HepG2 (cell line): ENCODE results near the gene CPT1A. TPM values are rescaled to one million over a fixed set of nuclear protein-coding genes. Genes with fewer than 3 reads are reported as not detected.

Experiments used
- DNMT1 ChIP-seq: sonication (generic); formaldehyde crosslinking; IDR thresholded peaks from 2 replicates; pipeline ENCODE4 v1.5.1; 2020; ENCODE audit warnings: mild to moderate bottlenecking, missing genetic modification reagents
- ELF3 ChIP-seq: IDR thresholded peaks from 2 replicates; pipeline ENCODE4 v1.6.1; 2016; ENCODE audit warnings: missing genetic modification reagents, missing compliant biosample characterization
- GABPA ChIP-seq, 2 experiments: IDR thresholded peaks; 2 replicates each; pipeline ENCODE4 v1.6.1; 2011 to 2016; ENCODE audit warnings: low read depth in 2 of 2, low read length in 1 of 2, missing biosample characterization in 1 of 2, missing genetic modification characterization in 1 of 2
- KDM2A ChIP-seq: sonication (generic); formaldehyde crosslinking; IDR thresholded peaks from 2 replicates; pipeline ENCODE4 v1.4.0; 2020; ENCODE audit warnings: low read depth, missing genetic modification reagents, borderline replicate concordance
- KDM5B ChIP-seq: sonication (generic); formaldehyde crosslinking; IDR thresholded peaks from 2 replicates; pipeline ENCODE4 v1.4.0; 2020; ENCODE audit warnings: missing genetic modification reagents, mild to moderate bottlenecking, borderline replicate concordance
- KLF13 ChIP-seq: sonication (generic); formaldehyde crosslinking; IDR thresholded peaks from 2 replicates; pipeline ENCODE4 v1.4.0; 2020; ENCODE audit warnings: mild to moderate bottlenecking, missing genetic modification reagents
- PHF21A ChIP-seq: sonication (generic); formaldehyde crosslinking; IDR thresholded peaks from 2 replicates; pipeline ENCODE4 v1.5.0; 2020; ENCODE audit warnings: mild to moderate bottlenecking, missing genetic modification reagents
- POLR2AphosphoS5 ChIP-seq: IDR thresholded peaks from 2 replicates; pipeline ENCODE4 v1.6.1; 2012; ENCODE audit warnings: low read depth, low read length
- POLR2G ChIP-seq: fragments of 200-400 bp; formaldehyde crosslinking; IDR thresholded peaks from 2 replicates; pipeline ENCODE4 v1.6.1; 2018; ENCODE audit warnings: mild to moderate bottlenecking, low read depth, low read length, moderate library complexity
- SALL2 ChIP-seq: sonication (generic); formaldehyde crosslinking; IDR thresholded peaks from 2 replicates; pipeline ENCODE4 v1.8.1; 2023; ENCODE audit warnings: mild to moderate bottlenecking, missing genetic modification reagents, inconsistent platforms
- SP1 ChIP-seq, 2 experiments: fragments of 450-650 bp in 1 of 2; sonication (generic) in 1 of 2; formaldehyde crosslinking in 1 of 2; IDR thresholded peaks; 2 replicates each; pipeline versions ENCODE4 v1.4.0 to v1.6.1; 2016 to 2020; ENCODE audit warnings: missing genetic modification reagents in 1 of 2
- ZNF543 ChIP-seq: sonication (generic); formaldehyde crosslinking; IDR thresholded peaks from 2 replicates; pipeline ENCODE4 v1.4.0; 2020; ENCODE audit warnings: mild to moderate bottlenecking, missing genetic modification reagents
- ZNF883 ChIP-seq: sonication (generic); formaldehyde crosslinking; IDR thresholded peaks from 2 replicates; pipeline ENCODE4 v1.5.1; 2020; ENCODE audit warnings: mild to moderate bottlenecking, missing genetic modification reagents; ENCODE audit errors: not compliant biosample characterization
- polyA plus RNA-seq, 8 experiments: library from polyadenylated mRNA; depleted of rRNA in 3 of 8; stranded (reverse) in 7 of 8; unstranded in 1 of 8; fragments of >200 nt; fragmentation: Illumina TruSeq in 4 of 8; extraction: Trizol in 4 of 8; gene quantifications; 2 replicates each; pipeline versions ENCODE4 v1.2.1 to v1.2.3, GENCODE V29; 2011 to 2016; ENCODE audit warnings: low read depth in 4 of 8, missing spikeins in 1 of 8, mixed read lengths in 1 of 8; ENCODE audit not compliant: insufficient read depth in 1 of 8
- total RNA-seq, 5 experiments: library from RNA; depleted of rRNA; stranded (reverse); fragments of >200 nt; fragmentation: Illumina TruSeq; extraction: Trizol; gene quantifications; 2 replicates each; pipeline ENCODE4 v1.2.3, GENCODE V29; 2016; ENCODE audit warnings: low read depth in 1 of 5
- TF ChIP-seq, protein P1 (sequence below): sonication (generic); formaldehyde crosslinking; IDR thresholded peaks from 2 replicates; pipeline ENCODE4 v1.5.1; 2020; ENCODE audit warnings: missing genetic modification reagents, mild to moderate bottlenecking, borderline replicate concordance
- TF ChIP-seq, protein P2 (sequence below): IDR thresholded peaks from 2 replicates; pipeline ENCODE4 v1.6.1; 2016
- TF ChIP-seq, protein P3 (sequence below): sonication (generic); formaldehyde crosslinking; IDR thresholded peaks from 2 replicates; pipeline ENCODE4 v1.4.0; 2020; ENCODE audit warnings: missing genetic modification reagents, borderline replicate concordance
- TF ChIP-seq, protein P4 (sequence below): conservative IDR thresholded peaks from 2 replicates; pipeline ENCODE4 v1.6.1; 2018; ENCODE audit warnings: missing genetic modification reagents
- TF ChIP-seq, protein P5 (sequence below): sonication (generic); formaldehyde crosslinking; conservative IDR thresholded peaks from 2 replicates; pipeline ENCODE4 v1.4.0; 2020; ENCODE audit warnings: mild to moderate bottlenecking, missing genetic modification reagents, moderate library complexity

Gene CPT1A
- total and polyA plus RNA-seq, 2 of the 13 experiments (the other 11 are each of a cell fraction or from before 2014, with no cell fraction given): 7.0 to 7.1 TPM

DNA sequence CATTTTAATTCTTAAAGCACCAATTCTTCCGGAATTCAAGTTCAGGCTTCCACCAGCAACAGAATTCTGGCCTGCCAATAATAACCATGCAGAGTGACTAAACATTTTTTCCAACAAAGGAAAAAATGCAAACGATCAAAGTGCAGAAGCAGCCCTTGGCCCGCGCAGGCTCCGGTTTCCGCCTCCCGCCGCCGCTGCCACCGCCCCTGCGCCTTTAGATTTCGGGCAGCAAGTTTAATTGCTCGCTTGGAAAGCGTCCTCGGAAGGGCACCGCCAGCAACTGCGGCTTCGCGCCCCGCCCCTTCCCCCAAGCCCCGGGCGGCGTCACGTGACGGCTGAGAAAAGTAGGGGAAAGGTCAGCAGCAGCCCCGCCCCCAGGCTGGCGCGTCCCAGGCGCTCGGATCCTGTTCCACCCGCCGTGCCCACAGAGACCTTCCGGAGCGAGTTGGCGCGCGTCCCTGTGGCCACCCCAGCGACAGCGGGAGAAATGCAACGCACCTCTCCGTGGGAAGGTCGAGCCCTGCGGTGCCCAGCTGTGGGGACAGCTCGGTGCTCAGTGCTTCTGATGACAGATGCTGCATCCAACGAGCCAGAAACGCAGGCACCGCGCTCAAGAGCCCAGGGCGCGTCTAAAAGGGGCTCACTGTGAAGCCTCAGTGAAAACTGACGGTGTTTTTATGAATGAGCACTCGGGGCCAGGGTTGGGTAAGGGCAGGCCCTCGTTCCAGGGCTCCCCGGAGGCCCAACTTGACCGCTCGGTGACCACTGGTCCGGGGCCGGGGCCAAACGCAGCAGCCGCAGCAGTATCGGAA lies 2.5 kb downstream of the CPT1A start (continued):
- TF ChIP-seq, protein P1, sequence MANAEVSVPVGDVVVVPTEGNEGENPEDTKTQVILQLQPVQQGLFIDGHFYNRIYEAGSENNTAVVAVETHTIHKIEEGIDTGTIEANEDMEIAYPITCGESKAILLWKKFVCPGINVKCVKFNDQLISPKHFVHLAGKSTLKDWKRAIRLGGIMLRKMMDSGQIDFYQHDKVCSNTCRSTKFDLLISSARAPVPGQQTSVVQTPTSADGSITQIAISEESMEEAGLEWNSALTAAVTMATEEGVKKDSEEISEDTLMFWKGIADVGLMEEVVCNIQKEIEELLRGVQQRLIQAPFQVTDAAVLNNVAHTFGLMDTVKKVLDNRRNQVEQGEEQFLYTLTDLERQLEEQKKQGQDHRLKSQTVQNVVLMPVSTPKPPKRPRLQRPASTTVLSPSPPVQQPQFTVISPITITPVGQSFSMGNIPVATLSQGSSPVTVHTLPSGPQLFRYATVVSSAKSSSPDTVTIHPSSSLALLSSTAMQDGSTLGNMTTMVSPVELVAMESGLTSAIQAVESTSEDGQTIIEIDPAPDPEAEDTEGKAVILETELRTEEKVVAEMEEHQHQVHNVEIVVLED: peak; percentile 59; the same call in 1 of the 2 replicates
- 0 out of 2 replicates have a peak, but pooled peaks have one; percentile 26 for TF ChIP-seq ZNF543
- peak; percentile 69 for TF ChIP-seq ZNF883 (CRISPR knock-in tag)
- no peak for TF ChIP-seq SP1 (IDR thresholded peaks at IDR 0.05)
- peak; percentile 78 for TF ChIP-seq SP1 (CRISPR knock-in tag; IDR thresholded peaks at IDR 0.05)
- TF ChIP-seq, protein P2, sequence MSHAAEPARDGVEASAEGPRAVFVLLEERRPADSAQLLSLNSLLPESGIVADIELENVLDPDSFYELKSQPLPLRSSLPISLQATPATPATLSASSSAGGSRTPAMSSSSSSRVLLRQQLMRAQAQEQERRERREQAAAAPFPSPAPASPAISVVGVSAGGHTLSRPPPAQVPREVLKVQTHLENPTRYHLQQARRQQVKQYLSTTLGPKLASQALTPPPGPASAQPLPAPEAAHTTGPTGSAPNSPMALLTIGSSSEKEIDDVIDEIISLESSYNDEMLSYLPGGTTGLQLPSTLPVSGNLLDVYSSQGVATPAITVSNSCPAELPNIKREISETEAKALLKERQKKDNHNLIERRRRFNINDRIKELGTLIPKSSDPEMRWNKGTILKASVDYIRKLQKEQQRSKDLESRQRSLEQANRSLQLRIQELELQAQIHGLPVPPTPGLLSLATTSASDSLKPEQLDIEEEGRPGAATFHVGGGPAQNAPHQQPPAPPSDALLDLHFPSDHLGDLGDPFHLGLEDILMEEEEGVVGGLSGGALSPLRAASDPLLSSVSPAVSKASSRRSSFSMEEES (CRISPR knock-in tag): peak; percentile 79
- TF ChIP-seq, protein P3, sequence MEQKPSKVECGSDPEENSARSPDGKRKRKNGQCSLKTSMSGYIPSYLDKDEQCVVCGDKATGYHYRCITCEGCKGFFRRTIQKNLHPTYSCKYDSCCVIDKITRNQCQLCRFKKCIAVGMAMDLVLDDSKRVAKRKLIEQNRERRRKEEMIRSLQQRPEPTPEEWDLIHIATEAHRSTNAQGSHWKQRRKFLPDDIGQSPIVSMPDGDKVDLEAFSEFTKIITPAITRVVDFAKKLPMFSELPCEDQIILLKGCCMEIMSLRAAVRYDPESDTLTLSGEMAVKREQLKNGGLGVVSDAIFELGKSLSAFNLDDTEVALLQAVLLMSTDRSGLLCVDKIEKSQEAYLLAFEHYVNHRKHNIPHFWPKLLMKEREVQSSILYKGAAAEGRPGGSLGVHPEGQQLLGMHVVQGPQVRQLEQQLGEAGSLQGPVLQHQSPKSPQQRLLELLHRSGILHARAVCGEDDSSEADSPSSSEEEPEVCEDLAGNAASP (CRISPR knock-in tag): peak; percentile 77; the same call in 1 of the 2 replicates
- peak; percentile 52 for TF ChIP-seq POLR2G
- TF ChIP-seq GABPA (IDR thresholded peaks at IDR 0.05; ENCODE audit: low read depth, low read length): no peak
- TF ChIP-seq GABPA (CRISPR knock-in tag; IDR thresholded peaks at IDR 0.05; ENCODE audit: low read depth): peak; percentile 54
- TF ChIP-seq ELF3 (CRISPR knock-in tag): peak; percentile 27; the same call in 1 of the 2 replicates
- TF ChIP-seq KDM2A (CRISPR knock-in tag): peak; percentile 87
- TF ChIP-seq, protein P4, sequence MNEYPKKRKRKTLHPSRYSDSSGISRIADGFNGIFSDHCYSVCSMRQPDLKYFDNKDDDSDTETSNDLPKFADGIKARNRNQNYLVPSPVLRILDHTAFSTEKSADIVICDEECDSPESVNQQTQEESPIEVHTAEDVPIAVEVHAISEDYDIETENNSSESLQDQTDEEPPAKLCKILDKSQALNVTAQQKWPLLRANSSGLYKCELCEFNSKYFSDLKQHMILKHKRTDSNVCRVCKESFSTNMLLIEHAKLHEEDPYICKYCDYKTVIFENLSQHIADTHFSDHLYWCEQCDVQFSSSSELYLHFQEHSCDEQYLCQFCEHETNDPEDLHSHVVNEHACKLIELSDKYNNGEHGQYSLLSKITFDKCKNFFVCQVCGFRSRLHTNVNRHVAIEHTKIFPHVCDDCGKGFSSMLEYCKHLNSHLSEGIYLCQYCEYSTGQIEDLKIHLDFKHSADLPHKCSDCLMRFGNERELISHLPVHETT: 0 out of 2 replicates have a peak, but pooled peaks have one; percentile 50
- TF ChIP-seq KDM5B (CRISPR knock-in tag): peak; percentile 20; the same call in 1 of the 2 replicates
- 0 out of 2 replicates have a peak, but pooled peaks have one; percentile 50 for TF ChIP-seq KLF13 (CRISPR knock-in tag)
- 0 out of 2 replicates have a peak, but pooled peaks have one; percentile 24 for TF ChIP-seq DNMT1 (CRISPR knock-in tag)
- TF ChIP-seq SALL2 (CRISPR knock-in tag): 0 out of 2 replicates have a peak, but pooled peaks have one; percentile 45
- TF ChIP-seq POLR2AphosphoS5: peak; percentile 19; the same call in 1 of the 2 replicates
- TF ChIP-seq, protein P5, sequence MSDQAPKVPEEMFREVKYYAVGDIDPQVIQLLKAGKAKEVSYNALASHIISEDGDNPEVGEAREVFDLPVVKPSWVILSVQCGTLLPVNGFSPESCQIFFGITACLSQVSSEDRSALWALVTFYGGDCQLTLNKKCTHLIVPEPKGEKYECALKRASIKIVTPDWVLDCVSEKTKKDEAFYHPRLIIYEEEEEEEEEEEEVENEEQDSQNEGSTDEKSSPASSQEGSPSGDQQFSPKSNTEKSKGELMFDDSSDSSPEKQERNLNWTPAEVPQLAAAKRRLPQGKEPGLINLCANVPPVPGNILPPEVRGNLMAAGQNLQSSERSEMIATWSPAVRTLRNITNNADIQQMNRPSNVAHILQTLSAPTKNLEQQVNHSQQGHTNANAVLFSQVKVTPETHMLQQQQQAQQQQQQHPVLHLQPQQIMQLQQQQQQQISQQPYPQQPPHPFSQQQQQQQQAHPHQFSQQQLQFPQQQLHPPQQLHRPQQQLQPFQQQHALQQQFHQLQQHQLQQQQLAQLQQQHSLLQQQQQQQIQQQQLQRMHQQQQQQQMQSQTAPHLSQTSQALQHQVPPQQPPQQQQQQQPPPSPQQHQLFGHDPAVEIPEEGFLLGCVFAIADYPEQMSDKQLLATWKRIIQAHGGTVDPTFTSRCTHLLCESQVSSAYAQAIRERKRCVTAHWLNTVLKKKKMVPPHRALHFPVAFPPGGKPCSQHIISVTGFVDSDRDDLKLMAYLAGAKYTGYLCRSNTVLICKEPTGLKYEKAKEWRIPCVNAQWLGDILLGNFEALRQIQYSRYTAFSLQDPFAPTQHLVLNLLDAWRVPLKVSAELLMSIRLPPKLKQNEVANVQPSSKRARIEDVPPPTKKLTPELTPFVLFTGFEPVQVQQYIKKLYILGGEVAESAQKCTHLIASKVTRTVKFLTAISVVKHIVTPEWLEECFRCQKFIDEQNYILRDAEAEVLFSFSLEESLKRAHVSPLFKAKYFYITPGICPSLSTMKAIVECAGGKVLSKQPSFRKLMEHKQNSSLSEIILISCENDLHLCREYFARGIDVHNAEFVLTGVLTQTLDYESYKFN (CRISPR knock-in tag): peak; percentile 84
- peak; percentile 85 for TF ChIP-seq PHF21A (CRISPR knock-in tag)
